SW 1271 (cell line): ENCODE measurements around the gene TACC2.
"Not testable (repeated sequence)": the region's sequence is repeated elsewhere in the genome, so short reads cannot be mapped to it uniquely, and the experiment has no call there.

Experiments
- DNase-seq, 2 experiments: peaks; one replicate each; lab custom pipeline; 2025; lab: John Stamatoyannopoulos, UW

Gene TACC2

GRCh38 chr10:122197611-122198222 is 208.8 kb downstream of the TACC2 start:
- no peak for DNase-seq

GRCh38 chr10:122198631-122199030 is 209.7 kb downstream of the TACC2 start:
- DNase-seq = no peak

- DNase-seq = no peak
These were observed 210.1 kb downstream of the TACC2 start for GRCh38 chr10:122199070-122199469.

- DNase-seq = no peak
These were observed 210.7 kb downstream of the TACC2 start for GRCh38 chr10:122199689-122200088.

GRCh38 chr10:122201401-122201800 is 212.4 kb downstream of the TACC2 start:
- DNase-seq = no peak

GRCh38 chr10:122203180-122203579 is 214.2 kb downstream of the TACC2 start:
- not testable (repeated sequence) for DNase-seq

- DNase-seq = no peak
These were observed 215.9 kb downstream of the TACC2 start for GRCh38 chr10:122204691-122205489.

- no peak for DNase-seq
These were observed 217.6 kb downstream of the TACC2 start for GRCh38 chr10:122206471-122207065.

- DNase-seq = no peak
These were observed 218.2 kb downstream of the TACC2 start for GRCh38 chr10:122207163-122207562.

- no peak for DNase-seq
These were observed 218.6 kb downstream of the TACC2 start for GRCh38 chr10:122207596-122207995.

- DNase-seq = no peak
These were observed 219.8 kb downstream of the TACC2 start for GRCh38 chr10:122208571-122209430.

GRCh38 chr10:122210481-122211265 is 221.7 kb downstream of the TACC2 start:
- no peak for DNase-seq

- no peak for DNase-seq
These were observed 224.4 kb downstream of the TACC2 start for GRCh38 chr10:122213364-122213763.

- no peak for DNase-seq
These were observed 224.8 kb downstream of the TACC2 start for GRCh38 chr10:122213766-122214165.

- DNase-seq = no peak
These were observed 227.1 kb downstream of the TACC2 start for GRCh38 chr10:122216047-122216446.

GRCh38 chr10:122219340-122219739 is 230.4 kb downstream of the TACC2 start:
- DNase-seq = no peak

GRCh38 chr10:122220736-122221135 is 231.8 kb downstream of the TACC2 start:
- DNase-seq = no peak

GRCh38 chr10:122221958-122222357 is 233.0 kb downstream of the TACC2 start:
- no peak for DNase-seq

GRCh38 chr10:122222638-122223037 is 233.7 kb downstream of the TACC2 start:
- no peak for DNase-seq

- no peak for DNase-seq
These were observed 235.2 kb downstream of the TACC2 start for GRCh38 chr10:122224159-122224558.

GRCh38 chr10:122225330-122225729 is 236.4 kb downstream of the TACC2 start:
- DNase-seq = no peak
